IPS-NIHi7 (cell line): ENCODE data around the gene LRPPRC.
A peak's percentile ranks its signal among the peaks of the same experiment; 100 is the strongest.

Experiments
- DNase-seq: peaks from one replicate; pipeline ENCODE4 v3.0.0; 2012; ENCODE audit warnings: mixed read lengths; ENCODE audit errors: extremely low spot score

The LRPPRC gene

DNA sequence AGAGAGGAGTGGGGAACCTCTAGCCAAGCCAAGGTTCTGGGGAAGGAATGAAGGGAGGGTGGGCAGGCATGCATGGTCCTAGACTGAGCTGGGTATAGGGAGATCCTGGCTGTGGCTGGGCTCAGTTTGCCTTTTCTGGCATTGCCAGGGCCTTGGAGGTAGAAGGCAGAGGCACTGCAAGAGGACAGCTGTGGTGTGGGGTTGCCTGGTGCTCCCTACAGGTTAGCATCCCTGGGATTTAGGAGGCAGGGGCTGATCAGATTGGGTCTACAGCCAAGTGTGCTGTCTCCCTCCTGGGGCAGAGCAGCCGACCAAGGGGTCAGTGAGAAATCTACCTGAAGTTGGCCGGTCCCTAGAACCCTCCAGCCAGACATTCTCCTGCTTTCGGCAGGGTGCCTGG is 141.1 kb downstream of the LRPPRC start:
- DNase-seq, result peak; percentile 4

DNA sequence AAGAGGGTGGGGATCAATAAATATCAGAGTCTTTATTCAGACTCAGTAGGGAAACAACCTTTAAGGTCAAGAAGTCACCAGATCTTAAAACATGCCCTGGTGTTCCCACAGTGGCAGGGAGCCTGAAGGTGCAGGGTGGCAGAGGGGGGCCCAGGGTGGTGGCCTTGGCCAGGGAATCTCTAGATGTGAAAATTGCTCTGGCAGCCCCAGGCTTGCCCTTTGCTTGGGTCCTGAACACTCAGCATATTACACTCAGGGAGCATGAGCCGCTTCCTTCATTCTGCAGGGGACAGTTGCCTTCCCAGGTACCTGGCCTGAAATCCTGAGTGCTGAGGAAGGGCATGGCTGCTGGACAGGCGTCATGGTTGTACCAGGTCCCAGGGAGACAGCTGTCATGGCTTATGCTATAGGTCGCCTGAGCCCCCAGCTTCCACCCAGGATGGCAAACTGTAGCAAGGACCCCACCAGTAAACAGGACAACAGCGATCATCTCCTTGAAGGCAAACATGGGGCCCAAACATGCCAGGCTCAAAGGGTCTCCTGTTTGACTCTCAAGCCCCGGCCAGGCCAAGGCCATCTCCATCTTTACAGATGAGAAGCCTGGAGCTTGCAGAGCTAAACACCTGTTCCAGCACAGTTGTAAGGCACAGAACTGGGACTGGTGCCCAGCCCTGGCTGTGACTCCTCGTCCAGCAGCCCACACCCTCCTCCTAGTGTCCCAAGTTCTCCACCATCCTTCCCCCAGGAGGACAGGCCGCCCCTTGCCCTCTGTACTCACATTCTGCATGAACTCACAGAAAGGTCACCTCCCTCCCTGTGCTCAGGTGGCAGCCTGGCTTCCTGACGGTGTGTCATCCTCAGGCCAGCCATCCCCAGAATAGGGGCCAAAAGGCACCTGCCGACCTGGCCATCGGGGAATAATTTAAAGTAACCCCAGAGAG is 142.4 kb downstream of the LRPPRC start:
- DNase-seq, result peak; percentile 7

DNA sequence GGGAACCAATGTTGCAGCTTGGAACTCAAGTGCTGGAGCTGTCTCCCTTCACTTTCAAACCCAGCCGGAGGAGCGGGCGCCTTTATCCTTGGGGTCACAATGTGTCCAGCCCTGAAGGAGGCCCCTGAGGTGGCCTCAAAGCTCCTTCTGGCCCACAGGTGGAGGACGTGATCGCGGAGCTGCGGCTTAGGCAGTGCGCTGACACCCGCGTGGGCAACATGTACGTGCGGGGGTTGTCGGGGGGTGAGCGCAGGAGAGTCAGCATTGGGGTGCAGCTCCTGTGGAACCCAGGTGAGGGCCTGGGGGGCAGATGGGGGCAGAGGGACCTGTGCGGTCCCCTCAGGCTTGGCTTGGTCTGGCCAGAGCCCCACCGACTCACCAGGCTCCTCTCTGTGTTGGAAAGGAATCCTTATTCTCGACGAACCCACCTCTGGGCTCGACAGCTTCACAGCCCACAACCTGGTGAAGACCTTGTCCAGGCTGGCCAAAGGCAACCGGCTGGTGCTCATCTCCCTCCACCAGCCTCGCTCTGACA is 143.5 kb downstream of the LRPPRC start:
- peak; percentile 5 for DNase-seq

DNA sequence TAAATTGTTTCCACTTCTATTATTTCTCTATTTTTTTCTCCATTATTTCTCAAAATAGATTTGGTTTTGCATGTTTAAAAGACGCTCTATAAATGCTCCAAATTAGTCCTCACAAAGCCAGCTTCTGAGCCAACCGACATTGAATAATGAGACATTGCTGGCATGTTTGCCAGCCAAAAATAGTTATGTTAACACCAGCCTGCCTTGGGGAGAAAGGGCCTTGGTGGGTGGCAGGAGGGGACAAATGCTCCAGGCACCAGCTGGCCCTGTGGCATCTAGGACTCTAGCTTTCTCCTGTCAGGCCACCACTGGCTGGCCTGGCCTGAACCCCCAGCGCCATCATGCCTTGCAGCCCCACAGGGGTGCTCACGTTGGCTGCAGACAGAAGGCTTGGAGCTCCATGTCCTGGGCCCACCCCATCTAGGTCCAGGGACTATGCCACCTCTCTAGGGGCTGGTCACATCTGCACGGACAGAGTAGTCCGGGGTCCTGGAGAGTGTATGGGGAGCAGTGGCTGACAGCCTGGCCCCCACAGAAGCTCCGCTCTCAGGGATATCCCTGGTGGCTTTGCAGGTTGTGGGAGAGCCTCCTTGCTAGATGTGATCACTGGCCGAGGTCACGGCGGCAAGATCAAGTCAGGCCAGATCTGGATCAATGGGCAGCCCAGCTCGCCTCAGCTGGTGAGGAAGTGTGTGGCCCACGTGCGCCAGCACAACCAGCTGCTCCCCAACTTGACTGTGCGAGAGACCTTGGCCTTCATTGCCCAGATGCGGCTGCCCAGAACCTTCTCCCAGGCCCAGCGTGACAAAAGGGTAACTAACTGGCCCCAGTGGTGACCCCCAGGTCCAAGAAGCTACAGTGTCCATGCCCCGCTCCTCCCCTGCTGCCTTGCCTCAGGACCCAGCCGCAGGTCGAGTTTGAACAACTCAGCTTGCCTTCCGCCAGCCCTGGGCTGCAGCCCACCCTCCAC is 144.5 kb downstream of the LRPPRC start:
- no peak for DNase-seq

DNA sequence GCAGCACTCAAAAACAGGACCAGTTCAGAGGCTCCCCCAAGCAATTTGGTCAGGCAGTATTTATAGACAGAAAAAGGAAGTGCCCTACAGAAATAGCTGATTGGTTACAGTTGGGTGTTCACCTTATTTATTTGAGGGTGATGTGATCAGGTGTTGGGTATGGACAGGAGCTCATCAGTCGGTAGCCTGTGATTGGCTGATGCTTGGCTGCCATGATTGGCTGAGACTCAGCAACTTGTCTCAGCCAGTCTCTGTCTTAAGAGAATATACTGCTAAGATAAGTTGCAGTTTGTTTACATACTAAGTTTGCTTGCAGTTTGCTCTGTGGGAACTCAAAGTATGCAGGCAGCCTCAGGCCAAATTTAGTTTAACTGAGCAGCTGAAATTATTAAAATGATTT is 147.6 kb downstream of the LRPPRC start:
- DNase-seq, result peak; percentile 8

DNA sequence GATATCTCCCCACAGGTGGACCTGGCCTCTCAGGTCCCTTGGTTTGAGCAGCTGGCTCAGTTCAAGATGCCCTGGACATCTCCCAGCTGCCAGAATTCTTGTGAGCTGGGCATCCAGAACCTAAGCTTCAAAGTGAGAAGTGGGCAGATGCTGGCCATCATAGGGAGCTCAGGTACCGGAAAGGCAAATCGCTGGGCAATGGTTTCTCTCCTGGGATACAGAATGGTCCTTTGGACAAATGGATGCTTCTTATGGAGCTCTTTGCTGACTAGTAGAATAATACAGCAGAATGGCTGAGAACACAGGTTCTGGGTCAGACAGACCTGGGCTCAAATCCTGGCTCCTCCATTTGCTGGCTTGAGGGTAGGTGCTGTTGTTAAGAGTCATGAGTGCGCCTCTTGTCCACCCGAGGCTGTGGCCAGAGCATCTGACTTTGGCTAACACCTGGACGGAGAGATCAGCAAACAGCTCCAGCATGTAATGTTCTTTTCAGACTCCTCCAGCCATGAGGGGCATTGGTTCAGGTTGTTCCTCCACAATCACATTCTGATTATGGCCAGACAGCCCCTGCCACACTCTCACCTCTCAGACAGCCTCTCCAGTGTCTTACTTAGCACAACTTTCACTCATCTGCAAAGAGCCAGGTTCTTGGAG is 149.5 kb downstream of the LRPPRC start:
- peak; percentile 3 for DNase-seq

DNA sequence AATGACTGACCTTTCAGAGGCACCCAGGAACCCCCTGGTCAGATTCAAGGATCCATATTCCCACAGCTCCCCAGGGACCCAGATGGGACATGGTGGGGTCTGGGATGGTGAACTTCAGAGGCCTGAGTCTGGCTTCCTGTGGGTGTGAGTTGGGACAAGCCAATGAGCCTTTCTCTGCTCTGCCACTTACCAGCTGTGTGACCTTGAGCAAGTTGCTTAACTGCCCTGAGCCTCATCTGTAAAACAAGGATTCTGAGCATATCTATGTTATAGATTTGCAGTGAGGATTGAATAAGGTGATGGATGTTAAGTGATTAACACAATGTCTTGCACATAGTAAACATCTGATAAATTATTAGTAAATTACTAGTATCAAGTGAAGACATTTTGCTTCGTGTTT is 150.6 kb downstream of the LRPPRC start:
- DNase-seq, result no peak

DNA sequence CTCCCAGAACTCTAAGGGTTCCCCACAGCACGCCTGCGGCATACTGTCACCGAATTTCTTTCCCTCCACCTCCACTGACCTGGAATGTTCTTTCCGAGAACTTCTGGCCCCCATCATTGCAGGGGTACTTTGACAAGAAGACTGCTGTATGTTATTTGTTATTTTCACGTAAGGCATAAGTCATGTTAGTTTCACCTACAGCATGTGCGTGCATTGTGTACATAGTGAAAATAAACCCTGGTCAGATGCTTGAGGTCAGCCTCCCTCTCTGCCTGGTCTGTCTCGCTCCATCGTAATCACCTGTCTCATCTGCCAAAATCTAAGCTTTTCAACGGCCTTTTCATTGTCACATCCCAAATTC is 152.9 kb downstream of the LRPPRC start:
- DNase-seq, result peak; percentile 2

DNA sequence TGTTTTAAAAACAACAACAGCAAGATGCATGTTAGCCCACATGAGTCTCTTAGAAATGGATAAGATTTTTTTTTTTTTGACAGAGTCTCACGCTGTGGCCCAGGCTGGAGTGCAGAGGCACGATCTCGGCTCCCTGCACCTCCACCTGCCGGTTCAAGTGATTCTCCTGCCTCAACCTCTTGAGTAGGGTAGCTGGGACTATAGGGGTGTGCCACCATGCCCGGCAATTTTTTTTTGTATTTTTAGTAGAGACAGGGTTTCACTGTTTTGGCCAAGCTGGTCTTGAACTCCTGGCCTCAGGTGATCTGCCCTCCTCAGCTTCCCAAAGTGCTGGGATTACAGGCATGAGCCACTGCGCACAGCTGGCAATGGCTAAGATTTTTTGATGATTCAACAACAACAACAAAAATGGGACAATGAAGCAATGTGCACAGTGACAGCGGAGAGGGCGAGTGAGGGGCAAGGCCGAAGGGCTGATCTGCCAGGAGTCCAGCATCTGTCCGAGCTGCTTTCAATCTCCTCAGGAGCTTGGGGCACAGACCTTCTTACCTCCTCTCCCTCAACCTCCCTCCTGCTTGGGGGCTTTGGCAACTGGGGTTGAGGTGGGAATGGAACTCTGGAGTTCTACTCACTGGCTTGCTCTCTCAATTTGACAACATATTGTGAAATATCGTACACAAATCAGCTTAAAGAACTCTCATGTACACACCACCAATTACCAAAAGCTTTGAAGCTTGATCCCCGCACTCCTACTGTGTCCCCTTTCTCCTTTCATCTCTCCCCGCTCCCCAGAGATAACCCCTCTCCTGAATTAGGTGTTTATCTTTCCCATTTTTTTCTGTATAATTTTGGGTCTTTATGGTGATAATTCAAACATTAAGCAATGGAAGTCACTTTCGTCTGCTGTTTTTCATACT is 153.6 kb downstream of the LRPPRC start:
- peak; percentile 3 for DNase-seq

DNA sequence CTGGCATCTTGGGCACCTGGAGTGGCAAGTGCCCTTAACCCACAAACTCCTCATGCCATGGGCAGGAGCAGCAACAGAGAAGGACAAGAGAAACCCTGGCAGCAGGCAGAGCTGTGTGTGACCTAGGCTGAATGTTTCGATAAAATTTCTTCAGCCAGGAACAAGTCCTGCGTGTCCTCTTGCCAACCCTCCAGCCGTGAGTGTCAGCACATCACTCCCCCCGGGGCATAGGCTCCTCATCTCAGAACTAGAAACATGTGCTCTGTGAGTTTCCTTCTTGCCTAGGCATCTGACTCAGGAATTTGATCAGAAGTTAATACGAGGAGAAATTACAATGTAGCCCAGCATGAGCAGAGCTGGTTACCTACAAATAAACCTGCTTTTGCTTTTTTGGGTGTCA is 154.8 kb downstream of the LRPPRC start:
- DNase-seq, result peak; percentile 7

DNA sequence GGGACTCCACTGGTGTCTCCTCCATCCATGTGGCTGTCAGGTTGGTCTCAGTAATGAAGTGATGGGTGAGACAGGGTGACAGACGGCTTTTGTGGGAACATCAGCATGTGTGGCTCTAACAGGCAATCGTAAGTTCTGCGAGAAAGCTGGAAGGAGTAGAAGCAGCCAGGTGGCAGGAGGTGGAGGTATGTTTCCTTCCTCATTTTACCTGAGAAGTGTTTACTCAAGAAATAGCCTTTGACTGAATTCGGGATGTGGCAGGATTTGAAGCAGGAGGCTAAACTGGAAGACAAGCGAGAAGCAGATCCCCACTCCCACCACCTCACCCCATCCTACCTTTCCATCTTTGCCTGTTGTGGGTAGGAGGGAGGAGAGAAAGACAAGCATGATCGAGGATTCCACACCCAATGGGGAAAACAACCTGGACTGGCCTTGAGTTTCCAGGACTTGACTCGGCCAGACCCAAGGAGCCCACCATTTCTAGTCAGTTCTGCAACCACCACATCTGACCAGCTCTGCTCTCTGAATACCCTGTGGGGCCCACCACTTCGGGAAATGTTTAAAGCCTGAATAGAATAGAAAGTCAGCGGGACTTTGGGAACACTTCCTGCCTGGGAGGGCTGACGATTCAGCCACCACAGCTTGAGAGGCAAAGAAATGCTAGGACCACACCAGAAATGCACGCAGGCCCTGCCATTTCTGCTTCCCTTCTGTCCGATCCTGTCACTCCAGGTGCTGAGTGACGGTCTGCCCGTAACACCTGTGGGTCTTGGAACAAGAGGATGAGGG is 155.8 kb downstream of the LRPPRC start:
- DNase-seq, result peak; percentile 10

DNA sequence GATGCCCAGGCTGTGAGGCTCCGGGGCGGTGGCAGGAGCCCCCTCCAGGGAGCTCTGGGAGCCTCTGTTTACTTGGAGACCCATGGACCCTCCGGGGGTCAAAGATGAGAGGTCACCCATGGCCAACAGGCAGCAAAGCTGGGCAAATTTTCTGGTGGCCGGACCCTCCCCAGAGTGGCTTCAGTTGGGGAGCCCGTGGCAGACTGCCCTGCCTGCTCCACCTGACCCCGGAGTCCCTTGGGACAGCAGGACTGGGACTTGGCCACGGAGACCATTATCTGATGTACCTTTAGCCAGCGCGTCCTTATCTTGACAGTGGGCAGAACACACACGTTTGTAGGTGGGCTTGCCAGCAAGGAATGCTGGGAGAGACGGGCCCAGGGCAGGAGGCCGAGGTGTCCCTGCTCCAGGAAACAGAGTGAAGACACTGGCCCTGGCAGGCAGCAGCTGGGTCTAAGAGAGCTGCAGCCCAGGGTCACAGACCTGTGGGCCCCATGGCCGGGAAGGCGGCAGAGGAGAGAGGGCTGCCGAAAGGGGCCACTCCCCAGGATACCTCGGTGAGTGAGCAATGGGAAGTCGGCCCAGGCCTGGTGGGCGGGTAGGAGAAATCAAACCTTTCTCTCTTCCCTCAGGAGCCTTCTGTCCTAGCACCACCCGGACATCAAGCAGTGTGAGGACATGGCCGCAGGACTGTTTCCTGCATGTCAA is 157.1 kb downstream of the LRPPRC start, which contains the start of the genes ABCG5 and ABCG8:
Gene ABCG5 (minus strand): TSS at position 280 of the 708 bp plus-strand sequence. CDS start 160 bp downstream, at position 120.
Gene ABCG8 (plus strand): TSS at position 412 of the 708 bp plus-strand sequence. CDS start 83 bp downstream, at position 495.
- peak; percentile 12 for DNase-seq

DNA sequence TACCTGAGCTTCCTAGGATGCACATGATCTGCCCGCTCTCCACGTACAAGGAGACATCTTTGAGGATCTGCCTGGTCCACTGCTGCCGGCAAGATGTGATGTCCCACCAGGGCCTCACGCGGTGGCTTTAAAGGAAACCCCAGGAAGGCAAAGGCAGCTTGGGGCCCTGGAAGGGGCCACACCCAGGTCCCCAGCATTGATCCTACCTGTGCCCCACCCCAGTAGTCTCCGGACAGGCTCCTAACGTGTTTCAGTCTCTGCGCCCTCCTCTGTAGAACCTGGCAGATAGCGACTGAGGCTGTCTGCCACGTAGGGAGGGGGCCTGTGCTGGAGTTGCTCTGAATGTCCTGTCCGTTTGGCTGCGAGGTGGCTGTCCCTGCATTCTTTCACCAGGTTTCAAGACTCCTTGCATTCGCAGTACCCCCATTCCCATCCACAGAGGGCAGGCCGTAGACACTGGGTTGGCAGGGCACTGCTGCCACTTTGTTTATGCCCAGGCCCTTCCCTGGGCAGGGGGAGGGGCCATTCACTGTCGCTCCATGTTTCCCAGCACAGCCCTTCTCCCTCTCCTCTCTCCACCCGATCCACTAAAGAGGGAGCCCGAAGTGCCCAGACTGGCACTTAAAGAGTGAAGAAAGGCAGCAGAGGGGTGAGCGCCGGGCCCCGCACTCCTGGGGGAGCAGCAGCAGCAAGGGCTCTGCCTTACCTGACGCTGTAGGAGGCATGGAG is 157.8 kb downstream of the LRPPRC start:
- DNase-seq, result peak; percentile 3

DNA sequence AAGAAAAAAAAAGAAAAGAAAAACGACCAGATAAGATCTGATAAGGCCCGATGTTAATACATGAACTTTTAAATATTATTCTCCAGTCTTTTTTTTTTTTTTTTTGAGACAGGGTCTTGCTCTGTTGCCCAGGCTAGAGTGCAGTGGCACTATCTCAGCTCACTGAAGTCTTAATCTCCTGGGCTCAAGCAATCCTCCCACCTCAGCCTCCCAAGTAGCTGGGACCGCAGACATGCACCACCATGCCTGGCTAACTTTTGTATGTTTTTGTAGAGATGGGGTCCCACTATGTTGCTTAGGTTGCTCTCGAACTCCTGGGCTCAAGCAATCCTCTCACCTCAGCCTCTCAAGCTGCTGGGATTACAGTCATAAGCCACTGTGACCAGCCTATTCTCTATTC is 158.8 kb downstream of the LRPPRC start:
- DNase-seq, result no peak
